GM21825 (cell line): ENCODE results near the gene CCDC51.
"Not testable (repeated sequence)": the region's sequence is repeated elsewhere in the genome, so short reads cannot be mapped to it uniquely, and the experiment has no call there.

Experiments used
- ATAC-seq: cut with Tn5 transposase; IDR thresholded peaks from one replicate; pipeline ENCODE4 v1.9.1; 2021; ENCODE audit warnings: mild to moderate bottlenecking, moderate library complexity; ENCODE audit not compliant: unreplicated experiment

Gene CCDC51

GRCh38 chr3:48466386-48467109, 26.6 kb upstream of the CCDC51 start:
- ATAC-seq, result no peak

GRCh38 chr3:48465531-48466378, 25.8 kb upstream of the CCDC51 start:
- ATAC-seq, result peak; percentile 81

GRCh38 chr3:48465237-48465530, 25.3 kb upstream of the CCDC51 start:
- no peak for ATAC-seq

GRCh38 chr3:48464713-48465221, 24.8 kb upstream of the CCDC51 start:
- no peak for ATAC-seq

- ATAC-seq, result no peak
These were observed 23.8 kb upstream of the CCDC51 start for GRCh38 chr3:48463703-48464102.

- not testable (repeated sequence) for ATAC-seq
These were observed 21.8 kb upstream of the CCDC51 start for GRCh38 chr3:48461767-48462166.

DNA sequence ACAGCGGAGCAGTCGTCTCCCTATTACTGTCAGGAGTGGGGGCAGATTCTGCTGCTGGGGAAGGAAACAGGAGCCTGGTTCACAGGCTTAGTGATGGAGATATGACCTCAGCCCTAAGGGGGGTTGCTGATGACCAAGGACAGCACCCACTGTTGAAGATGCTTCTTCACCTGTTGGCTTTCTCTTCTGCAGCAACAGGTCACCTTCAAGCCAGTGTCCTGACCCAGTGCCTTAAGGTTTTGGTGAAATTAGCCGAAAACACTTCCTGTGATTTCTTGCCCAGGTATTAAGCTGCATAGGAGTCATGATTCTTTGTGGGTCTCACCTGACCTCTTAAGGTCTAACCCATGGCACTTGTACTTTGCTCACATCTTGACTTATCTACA, 20.6 kb upstream of the CCDC51 start:
- ATAC-seq, result no peak

DNA sequence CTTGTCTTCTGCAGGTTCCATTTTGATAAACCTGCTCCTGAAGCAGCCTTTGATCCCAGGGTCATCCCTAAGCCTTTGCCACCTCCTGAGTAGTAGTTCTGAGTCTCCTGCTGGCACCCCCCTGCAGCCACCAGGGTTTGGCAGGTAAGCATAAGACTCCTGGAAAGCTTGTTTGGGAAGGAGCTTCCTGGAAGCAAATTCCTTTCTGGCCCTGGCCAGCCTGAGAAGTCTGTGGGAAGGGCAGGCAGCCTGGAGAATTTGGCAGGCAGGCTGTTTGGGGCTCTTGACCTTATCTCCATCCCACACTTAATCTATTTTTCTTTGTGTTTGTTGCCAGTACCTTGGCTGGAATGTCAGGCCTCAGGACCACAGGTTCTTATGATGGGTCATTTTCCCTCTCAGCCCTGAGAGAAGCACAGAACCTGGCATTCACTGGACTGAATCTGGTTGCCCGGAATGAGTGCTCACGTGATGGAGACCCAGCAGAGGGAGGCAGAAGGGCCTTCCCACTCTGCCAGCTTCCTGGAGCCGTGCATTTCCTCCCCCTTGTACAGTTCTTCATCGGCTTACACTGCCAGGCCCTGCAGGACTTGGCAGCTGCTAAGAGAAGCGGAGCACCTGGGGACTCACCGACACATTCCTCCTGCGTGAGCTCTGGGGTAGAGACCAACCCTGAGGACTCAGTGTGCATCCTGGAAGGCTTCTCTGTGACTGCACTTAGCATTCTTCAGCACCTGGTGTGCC, 20.0 kb upstream of the CCDC51 start:
- no peak for ATAC-seq

- no peak for ATAC-seq
These were observed 19.4 kb upstream of the CCDC51 start for GRCh38 chr3:48459331-48459730.

GRCh38 chr3:48456456-48456855, 16.5 kb upstream of the CCDC51 start:
- no peak for ATAC-seq

- ATAC-seq, result no peak
These were observed 11.4 kb upstream of the CCDC51 start for GRCh38 chr3:48451270-48451669.

- peak; percentile 84 for ATAC-seq
These were observed 6.7 kb upstream of the CCDC51 start, which contains the start of gene ATRIP for GRCh38 chr3:48446425-48447193. Gene ATRIP, plus strand, starts transcription at chr3:48446737. Its CDS starts 109 bp downstream, at chr3:48446846.

GRCh38 chr3:48446043-48446424, 6.1 kb upstream of the CCDC51 start:
- ATAC-seq, result no peak

GRCh38 chr3:48445277-48445882, 5.5 kb upstream of the CCDC51 start:
- ATAC-seq, result no peak

- ATAC-seq, result no peak
These were observed 2.0 kb upstream of the CCDC51 start for GRCh38 chr3:48441940-48442339.

DNA sequence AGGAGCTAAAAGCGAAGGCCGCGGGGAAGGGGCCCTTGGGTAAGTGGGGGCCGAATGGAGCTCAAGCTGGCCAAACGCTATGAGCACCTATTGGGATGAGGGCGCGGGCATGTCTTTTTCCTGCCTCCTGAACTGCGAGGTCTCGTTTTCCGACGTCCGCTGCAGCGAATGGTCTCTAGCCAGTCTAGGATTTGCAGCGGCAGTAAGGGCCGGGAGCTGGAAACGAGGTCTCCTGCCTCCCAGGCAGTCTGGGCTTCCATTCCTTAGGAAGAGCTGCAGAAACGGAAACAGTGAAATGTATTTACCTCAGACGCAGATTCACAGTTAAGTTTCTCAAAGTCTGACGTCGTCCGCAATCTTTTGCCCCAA, 655 bp upstream of the CCDC51 start:
- ATAC-seq, result peak; percentile 1

GRCh38 chr3:48437812-48438211, 2.1 kb downstream of the CCDC51 start:
- ATAC-seq, result no peak

DNA sequence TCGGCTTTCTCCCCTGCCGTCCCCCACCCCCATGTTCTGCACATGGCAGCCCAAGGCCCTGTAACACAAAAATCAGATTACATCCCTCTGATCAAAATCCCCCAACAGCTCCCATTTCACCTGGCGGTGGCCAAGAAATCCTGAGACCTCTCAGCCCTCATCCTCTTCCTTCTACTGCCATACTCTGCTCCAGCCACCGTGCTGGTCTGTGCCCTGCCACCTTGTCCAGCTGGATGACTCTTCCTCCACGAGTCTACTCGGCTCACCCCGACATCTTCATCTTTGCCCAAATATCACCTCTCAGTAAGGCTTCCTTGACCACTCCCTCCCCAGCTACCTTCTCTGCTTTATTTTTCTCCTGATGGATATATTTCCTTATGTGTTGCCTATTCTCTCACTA, 3.1 kb downstream of the CCDC51 start:
- no peak for ATAC-seq

DNA sequence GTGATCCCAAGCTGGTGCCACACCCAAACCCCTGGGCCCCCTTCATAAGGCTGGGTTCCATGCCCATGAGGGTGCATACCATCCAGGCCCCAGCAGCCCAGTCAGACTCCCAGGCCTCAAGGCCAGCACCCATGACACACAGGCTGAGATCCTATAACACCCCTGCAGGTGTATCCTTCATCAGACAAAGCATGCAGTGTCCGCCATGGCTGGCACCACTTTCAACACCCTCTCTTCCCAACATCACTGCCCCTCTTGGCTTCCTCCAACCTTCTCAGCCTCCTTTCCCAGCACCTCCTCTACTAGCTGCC, 3.5 kb downstream of the CCDC51 start:
- ATAC-seq, result no peak

DNA sequence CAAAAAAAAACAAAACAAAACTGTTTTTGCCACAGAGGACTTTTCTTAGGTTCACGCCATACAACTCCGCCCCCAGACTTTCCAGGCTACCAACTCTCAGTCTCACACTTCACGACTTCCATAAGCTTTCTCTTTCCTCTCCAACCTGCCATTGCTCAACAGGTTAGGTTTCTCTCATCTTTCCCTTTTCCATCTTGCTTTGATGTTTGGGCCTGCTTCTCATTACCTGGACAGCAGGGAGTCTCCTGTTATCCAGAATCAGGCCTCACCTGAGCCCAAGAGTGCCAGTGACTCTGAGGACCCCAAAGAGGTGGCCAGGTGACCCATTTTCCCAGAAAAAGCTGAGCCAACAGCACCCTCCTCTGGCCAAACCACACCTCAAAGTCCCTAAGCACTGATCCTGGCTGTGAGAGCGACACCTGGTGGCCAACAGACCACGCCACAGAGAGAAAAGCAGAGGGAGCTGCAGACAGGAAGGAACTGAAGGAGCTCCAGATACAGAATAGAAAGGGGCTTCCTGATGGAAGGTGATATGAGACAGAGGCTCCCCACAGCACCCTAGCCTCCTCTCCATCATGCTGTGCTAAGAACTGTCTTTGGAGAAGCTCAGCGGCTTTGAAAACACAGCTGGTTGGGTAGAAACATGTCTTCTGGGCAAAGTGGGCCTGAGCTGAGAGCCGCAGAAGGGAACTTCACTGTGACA, 4.0 kb downstream of the CCDC51 start:
- no peak for ATAC-seq
